Hair follicle dermal papilla cell (primary cell): ENCODE results near the gene LRIT1. TPM values are rescaled to one million over a fixed set of nuclear protein-coding genes. Genes with fewer than 3 reads are reported as not detected.

Source experiments
- total RNA-seq: library from RNA; depleted of rRNA; stranded (reverse); fragments of >200 nt; gene quantifications from 2 replicates; pipeline ENCODE4 v1.2.3, GENCODE V29; 2012

The LRIT1 gene, protein sequence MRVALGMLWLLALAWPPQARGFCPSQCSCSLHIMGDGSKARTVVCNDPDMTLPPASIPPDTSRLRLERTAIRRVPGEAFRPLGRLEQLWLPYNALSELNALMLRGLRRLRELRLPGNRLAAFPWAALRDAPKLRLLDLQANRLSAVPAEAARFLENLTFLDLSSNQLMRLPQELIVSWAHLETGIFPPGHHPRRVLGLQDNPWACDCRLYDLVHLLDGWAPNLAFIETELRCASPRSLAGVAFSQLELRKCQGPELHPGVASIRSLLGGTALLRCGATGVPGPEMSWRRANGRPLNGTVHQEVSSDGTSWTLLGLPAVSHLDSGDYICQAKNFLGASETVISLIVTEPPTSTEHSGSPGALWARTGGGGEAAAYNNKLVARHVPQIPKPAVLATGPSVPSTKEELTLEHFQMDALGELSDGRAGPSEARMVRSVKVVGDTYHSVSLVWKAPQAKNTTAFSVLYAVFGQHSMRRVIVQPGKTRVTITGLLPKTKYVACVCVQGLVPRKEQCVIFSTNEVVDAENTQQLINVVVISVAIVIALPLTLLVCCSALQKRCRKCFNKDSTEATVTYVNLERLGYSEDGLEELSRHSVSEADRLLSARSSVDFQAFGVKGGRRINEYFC
- not detected in 2 replicates for total RNA-seq

DNA sequence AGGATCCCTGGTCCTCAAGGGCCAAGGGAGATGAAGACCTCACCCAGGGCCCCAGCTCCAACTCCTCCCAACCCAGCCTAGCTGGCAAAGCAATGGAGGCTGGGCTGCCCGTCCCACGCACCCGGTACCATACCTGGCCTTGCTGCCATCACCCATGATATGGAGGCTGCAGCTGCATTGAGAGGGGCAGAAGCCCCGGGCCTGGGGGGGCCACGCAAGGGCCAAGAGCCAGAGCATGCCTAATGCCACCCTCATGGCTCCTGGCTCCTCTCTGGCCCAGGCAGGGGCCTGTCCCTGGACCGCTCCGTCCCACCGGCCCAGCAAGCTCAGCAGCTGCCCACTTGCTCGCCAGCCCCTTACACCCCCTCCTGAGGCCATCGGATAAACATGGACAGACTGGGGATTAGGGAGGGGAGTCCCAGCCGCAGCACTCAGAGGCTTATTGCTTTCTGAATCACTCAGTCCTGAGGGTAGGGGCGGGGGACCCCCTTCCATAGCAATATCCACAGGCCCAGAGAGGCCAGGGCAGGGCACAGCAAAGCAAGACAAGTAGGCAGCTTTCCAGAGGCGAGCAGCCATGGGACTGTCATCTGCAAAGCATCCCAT is at the start of gene LRIT1:
LRIT1 (minus strand) TSS at position 362 of the 606 bp plus-strand sequence; CDS start at position 255, 107 bp downstream.

DNA sequence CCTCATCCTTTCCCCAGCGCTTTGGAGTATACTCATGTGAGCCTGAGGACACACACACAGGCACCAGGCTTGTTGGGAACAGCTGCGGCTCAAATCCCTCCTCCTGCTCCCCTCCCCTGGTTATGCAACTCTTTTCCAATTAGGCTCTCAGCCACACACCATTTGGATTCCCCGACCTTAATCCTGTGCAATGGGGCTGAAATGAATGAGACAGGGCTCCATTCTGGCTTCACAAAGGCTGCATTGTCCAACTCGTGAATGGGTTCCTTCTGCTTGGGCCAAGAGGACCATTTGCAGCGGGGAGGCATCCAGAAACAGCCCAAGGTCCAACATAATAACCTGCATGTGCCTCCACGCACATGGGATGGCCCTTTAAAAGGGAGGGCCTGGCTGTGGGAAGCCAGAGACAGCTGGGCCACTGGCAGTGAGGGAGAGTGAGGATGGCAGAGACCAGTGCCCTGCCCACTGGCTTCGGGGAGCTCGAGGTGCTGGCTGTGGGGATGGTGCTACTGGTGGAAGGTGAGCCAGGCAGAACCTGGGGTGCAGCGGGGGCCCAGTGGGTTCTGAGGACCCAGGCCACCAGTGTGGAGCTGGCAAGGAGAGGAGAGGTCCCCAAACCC is 3.4 kb upstream of the LRIT1 start, which contains the start of gene RGR:
RGR (plus strand) TSS at position 403 of the 620 bp plus-strand sequence; CDS start at position 441, 38 bp downstream.

DNA sequence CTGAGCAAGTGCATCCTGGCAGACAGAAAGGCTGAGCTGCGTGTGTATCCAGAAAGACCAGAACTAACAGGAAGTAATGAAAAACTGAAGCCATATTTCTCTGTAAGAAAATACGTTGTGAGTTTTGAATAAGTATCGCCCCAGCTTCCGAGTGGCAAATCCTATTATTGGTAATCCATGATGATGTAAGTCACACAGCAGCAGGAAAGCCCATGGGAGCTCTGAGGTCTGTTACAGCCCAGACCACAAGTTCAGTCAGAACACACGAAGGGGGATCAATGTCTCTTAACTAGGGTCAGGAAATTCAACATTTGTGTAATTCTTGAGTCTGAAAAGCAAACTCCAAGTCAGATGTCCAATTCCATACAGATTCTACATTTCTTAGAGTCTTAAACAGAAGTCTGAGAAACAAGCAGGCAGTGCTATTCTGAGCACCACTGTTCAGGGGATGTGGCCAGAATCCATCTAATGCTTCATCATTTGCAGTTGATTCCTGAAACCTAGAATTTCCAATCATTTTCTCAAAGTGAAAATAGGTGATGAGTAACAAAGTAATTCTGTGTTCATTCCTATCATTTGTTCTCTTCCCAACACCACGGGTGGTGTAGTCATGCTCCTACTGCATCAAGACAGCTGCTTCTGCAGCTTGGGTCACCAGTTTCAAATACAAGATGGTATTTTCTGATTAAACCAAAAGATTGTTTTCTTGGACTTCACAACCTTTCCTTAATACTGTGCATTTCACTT is 15.7 kb downstream of the LRIT1 start, which contains the start of gene LRIT2:
LRIT2 (minus strand) TSS at position 118 of the 747 bp plus-strand sequence; CDS start at position 94, 24 bp downstream.

DNA sequence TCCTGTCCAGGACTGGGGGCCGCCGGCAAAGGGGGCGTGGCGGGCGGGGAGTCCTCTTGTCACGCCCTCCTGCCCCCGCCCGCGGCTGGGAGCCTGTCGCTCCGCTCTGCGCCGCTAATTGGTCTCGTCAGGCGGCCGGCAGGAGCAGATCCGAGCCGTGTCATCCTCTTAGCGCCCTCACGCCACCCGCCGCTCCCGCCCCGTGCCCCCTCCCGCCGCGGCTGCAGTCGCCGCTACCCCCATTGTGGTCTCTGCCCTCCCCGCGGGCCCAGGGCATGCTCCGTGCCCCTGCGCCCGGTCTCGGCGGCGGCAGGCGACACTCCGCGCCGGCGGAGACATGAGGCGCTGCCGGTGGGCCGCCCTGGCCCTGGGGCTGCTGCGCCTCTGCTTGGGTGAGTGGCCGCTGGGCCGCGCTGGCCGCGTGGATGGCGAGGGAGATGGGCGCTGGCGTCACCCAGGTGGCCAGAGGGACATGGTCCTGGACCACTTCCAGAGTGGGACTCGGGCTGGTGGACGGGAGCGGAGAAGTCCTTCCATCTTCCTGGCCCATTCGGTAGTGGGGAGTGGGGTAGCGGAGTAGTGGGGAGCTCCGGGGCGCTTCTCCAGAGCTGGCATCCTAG is 46.8 kb downstream of the LRIT1 start, which contains the start of gene CDHR1:
CDHR1 (plus strand) TSS at position 114 of the 620 bp plus-strand sequence; CDS start at position 338, 224 bp downstream.

Other genes starting within 250 kb of the LRIT1 start
- gene GHITM, start 102.0 kb downstream of the LRIT1 start, total RNA-seq = 118 and 129 TPM in 2 replicates
- gene GPR15LG, start 67.7 kb downstream of the LRIT1 start, total RNA-seq = not detected in 2 replicates
- under 0.01 and 0.12 TPM in 2 replicates for gene CDHR1, start 47.0 kb downstream of the LRIT1 start, total RNA-seq
- gene LRIT2, start 16.0 kb downstream of the LRIT1 start, total RNA-seq = not detected in 2 replicates
- not detected in 2 replicates for gene RGR, start 3.5 kb upstream of the LRIT1 start, total RNA-seq
- 49.7 and 52.6 TPM in 2 replicates for gene CCSER2, start 87.0 kb upstream of the LRIT1 start, total RNA-seq